Raji (cell line): ENCODE data around the gene EVC2.

Experiments
- POLR2A ChIP-seq: IDR thresholded peaks from 2 replicates; pipeline ENCODE4 v1.6.1; 2011; ENCODE audit warnings: low read depth, low read length, control low read depth; ENCODE audit not compliant: insufficient read depth

The EVC2 gene

DNA sequence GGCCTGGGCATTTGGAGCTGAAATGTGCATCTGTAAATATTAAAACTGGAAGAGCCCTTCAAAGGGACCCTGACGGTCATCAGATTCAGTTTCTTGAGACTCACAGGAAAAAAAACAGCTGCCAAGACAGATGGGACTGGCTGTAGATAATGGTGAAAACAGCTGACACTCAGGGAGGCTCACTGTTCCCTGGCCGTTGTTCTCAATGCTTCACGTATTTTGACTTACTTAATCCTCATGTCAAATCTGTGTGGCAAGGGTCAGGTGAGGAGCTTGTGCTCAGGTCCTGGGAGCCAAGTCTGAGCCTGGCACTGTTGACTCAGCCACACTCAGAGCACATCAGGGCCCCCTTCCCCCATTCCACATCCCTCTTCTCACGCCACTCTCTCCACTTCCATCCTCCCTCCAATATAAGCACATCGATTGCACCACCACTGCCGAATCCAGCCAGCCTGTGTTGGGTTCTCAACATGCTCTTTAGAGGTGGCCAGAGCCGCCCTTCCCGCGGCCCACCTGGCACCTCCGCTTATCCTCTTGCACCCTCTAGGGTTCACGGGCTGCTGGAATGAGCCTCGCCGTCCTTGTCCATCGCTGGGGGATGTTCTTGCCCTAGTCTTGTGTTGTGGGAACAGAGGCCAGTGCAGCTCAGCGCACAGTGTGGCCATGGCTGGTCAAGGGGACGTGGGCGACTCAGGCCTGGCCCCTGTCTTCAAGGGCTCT lies 42.7 kb upstream of the EVC2 start:
- TF ChIP-seq POLR2A = no peak

DNA sequence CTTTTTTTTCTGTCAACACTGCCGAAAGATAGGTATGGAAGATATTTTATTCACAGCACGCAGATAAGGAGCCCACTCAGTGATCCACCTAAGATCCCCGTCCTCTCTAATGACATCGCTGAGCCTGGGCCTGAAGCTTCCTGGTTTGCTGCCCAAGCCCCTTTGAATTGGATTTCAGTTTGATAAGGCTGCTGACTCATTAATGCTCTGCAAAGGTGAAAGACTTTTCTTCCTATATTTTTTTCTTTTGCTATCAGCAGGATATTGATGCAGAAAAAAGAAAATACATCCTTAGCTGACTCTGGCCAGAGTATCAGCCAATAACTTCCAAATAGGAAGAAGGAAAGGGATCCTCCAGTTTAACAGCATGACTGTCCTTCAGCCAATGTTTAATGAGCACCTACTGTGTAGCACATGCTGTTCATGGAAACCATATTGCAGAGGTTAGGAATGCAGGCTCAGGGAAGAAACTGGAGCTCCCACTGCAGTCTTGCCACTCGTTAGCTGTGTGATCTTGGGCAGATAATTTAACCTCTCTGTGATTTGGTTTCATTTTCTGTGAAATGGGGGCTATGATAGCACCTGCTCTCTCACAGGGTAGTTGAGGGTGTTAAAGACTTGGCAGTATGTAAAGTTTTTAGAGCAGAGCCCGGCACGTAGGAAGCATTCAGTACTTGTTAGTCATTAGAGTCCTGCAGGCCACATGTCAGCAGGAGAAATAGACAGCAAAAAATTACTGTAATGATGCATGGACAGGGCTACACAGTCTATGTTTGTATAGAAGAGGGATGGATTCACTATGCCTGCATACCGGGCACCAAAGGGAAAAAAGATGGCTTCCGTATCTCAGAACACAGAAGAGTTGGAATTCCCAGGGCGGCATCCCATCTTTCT lies 41.9 kb upstream of the EVC2 start:
- no peak for TF ChIP-seq POLR2A

DNA sequence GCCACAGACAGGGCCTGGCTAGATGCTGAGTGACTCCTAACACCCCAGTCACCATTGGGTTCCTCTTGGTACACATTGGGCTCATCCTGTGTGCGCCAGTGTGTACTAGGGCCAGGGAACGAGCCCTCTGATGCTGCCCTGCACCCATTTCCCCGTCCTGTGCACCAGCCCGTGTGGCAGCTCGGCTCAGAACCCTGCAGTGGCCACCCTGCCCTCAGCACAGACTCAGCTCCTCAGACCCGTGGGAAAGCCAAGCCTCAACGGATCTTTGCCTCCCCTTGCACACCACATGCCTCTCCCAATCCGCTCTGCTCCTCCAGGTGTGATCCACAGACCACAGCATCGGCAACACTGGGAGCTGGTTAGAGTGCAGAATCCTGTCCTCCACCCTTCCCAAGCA lies 41.2 kb upstream of the EVC2 start:
- TF ChIP-seq POLR2A = no peak

DNA sequence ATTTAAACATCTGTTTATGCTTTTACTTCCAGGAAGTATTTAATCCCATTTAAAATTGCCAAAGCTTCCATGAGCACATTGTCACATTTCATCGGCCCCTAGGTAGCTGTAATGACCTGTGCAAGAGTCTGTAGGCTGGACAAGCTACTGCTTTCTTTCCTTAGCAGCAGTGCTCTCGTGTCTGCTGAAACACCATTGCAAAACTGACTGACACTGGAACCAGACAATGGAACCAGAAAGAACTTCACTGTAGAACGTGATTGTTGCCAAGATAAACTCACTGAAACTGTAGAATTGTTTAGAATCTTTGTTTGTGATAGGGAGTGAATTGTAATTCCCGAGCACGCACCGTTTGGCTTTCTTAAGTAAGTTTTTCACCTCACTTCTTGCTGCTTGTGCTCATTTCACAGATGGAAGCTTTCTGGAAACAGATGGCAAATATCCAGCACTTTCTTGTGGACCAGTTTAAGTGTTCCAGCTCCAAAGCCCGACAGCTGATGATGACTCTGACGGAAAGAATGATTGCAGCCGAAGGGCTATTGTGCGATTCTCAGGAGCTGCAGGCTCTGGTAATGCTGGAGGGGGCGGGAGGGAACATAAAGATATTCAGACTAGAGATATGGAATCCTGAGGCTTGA lies 39.5 kb upstream of the EVC2 start:
- TF ChIP-seq POLR2A = no peak

DNA sequence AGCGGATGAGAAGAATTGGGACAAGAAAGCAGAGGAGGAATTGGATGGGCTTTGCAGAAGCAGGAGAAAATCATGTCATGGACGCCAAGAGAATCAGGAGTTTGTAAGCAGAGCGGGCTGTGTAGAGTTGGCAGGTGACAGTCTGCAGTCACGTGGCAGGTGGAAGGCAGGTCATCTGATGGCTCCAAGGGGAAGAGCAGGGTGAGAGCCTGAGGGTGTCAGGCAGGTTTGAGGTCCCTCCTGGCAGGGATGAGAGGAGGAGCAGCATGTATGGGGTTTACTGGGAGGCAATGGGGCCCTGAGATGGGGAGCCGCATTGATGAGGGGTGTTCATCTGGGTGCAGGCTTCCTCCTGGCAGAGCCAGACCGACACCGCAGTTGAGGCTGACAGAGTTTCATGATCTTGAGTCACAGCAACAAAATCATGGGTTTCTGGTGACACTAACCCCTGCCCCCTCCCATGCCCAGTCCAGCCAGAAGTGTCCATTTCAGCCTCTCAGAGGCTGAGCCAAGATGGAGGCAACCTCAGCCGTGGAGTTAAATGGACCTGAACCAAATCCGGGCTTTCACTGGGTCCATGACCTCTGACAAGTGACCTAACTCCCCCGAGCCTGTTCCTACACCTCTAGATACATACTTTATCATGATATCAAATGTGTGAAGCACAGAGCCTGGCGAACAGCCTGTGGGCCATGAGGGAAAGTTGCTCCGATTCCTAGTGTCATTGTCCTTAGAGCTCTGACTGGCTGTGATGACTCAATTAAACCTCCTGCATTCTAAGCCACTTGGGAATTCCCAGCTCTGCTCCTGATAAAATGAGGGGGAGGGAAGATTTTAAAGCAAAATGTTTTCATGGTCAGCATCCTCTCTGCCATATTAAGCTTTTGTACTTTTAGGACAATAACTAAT lies 38.7 kb upstream of the EVC2 start:
- TF ChIP-seq POLR2A = no peak

DNA sequence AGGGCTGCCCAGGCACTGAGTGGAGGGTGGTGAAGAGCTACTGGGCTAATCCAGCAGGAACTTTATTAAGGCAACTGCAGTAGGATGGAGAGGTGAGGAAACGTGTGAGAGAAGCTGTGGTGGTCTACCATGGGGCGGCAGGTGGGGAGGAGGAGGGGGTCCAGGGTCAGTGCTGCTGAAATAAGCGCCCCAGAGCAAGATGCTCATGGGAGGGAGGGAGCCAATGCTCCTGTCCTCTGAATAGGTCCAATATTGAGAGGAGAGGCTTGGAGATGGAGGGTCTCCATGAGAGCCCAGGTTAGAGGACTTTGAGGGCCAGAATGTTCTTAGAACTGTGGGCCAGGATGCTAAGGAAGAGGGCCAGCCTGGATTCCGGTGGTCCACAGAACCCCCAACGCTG lies 37.9 kb upstream of the EVC2 start:
- TF ChIP-seq POLR2A = no peak

DNA sequence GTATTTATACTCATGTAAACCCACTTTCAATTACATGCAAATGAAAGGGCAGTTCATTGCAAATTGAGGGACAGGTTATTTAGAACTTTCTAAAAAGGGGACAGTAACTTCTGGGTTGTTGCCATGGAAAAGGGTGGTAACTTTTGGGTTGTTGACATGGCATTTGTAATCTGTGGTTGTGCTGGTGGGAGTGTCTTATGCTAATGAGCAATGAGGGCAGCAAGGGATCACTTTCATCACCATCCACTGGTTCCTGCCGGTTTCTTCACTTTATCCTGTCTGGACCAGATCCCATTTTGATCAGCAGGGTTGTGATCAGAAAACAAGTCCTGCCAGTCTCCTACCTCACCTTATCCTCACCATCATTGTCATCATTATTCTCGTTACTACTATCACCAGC lies 34.6 kb upstream of the EVC2 start:
- TF ChIP-seq POLR2A = no peak

DNA sequence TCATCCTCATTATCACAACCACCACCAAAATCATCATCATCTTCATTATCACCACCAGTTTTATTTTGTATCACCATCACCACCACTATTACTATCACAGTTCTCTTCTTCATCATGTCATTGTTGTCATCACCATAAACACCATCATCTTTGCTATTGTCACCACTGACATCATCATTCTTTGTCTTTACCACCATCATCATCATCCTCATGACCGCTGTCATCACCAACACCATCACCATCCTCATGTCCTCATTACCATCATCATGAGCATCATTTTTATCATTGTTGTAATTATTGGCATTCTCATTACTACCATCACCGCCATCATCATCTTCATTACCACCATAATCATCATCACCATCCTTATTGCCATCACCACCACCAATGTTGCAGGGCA lies 34.0 kb upstream of the EVC2 start:
- TF ChIP-seq POLR2A = no peak

DNA sequence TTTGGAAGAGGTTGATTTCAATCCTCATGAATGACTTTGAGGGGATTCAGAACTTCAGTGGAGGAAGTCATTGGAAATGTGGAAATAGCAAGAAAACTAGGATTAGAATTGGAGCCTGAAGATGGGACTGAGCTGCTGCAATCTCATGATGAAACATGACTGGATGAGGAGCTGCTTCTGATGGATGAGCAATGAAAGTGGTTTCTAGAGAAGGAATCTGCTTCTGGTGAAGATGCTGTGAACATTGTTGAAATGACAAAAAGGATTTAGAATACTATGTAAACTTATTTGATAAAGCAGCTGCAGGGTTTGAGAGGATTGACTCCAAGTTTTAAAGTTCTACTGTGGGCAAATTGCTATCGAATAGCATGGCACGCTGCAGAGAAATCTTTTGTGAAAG lies 29.7 kb upstream of the EVC2 start:
- TF ChIP-seq POLR2A = no peak

DNA sequence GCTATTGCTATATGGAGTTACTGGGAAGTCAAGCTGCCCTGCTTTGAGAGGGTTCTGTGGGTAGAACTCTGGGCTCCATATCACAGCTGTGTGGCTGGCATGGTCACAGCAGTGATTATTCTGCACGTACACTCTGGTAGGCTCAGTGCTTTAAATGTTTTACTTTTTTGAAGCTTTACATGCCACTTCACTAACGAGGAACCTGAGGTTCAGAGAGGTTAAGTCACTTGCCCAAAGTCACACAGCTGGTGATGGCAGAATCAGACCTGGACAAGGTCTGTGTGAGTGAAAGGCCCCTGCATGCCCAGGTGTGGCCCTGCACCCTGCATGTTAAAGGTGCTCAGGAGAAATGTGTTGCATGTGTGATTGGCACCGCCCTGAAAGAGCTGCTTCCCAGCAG lies 27.1 kb upstream of the EVC2 start:
- TF ChIP-seq POLR2A = no peak

DNA sequence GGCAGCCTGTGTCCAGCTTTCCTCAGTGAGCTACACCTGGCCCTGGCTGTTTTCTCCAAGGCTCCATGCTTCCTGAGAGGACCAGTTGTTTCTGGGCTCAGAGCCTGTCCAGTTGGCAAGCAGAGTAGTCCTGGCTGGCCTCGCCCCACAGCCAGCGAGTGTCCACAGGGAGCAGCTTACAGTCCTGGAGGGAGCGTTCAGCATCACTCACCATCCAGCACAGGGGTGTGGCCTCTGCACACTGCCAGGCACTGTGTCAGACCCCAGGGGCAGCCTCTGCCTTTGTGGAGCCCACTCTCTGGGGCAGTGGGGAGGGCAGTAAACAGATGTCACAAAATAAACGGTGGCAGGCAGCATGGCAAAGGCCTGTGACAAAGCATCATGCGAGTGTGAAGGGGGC lies 26.5 kb upstream of the EVC2 start:
- no peak for TF ChIP-seq POLR2A

DNA sequence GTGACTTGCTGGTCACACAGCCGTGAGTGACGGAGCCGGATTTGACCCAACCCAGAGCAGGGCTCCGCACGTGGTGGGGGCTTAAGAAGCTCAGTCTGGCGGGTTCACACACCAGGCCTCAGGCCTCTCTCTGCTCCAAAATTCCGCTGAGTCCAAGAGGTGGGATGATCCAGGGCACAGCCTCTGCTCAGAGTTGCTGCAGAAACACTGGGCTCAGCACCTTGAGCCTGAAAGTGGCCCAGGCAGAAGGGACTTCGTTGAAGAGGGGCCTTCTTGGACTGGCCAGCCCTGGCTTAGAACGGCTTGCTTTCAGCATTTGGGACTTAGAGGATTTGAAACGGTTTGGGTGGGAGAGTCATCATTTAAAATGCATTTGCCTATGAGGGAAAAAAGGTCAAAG lies 23.8 kb upstream of the EVC2 start:
- no peak for TF ChIP-seq POLR2A

DNA sequence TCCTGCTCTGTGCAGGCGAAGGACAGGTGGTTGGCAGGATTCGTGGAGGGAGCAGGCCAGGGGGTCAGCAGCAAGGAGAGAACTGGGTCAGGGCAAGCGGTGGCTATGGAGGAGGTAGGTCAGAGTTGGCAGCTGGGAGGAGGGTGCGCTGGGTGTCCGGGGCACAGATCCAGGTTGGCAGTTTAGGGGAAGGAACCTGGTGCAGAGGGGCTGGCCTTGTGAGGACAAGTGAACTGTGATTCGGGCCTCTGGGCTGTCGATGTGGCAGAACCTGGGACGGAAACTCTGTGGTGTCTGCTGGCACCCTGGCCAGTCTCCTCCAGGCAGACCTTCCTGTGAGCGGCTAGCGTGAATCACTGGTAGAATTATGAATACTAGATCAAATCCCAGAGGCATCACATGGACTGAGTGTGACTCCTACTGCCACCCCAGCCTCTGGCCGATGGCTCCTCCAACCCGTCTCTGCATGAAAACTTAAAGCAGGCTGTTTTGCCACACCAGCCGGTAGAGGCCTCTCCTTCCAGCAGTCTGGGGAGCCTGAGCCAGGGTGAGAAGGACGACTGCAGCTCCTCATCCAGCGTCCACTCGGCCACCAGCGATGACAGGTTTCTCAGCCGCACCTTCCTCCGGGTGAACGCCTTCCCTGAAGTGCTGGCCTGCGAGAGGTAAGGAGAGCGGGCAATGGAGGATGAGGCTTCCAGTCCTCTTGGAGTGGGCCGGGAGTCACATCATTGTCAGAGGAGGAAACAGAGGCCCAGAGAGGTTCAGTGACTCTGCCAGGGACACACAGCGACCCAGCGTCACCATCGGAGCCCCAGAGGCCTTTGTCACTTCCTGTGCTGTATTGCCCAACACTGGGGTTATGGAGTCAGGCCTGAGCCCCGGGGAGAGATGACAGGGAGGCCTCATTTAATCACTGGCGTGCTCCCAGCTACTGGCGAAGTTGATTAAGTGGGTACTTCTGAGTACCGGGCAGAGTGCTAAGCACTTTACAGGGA lies 22.9 kb upstream of the EVC2 start:
- no peak for TF ChIP-seq POLR2A

DNA sequence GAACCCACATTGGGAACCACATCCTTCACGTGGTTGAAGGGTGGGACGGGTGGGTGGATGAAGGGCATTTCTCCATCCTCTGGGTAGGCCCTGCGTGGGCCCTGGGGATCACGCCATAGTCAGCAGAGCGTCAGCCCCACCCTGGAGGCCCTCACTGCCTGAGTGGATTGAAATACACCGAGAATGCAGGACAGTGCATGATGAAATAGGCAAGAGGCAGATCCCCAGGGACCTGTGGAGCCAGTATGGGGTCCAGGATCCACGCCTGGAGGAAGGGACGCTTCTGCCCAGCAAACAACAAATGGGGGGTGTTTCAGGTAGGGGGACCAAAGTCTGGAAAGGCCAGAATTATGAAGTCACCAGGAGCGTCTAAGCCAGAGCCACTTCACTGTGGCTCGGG lies 22.1 kb upstream of the EVC2 start:
- TF ChIP-seq POLR2A = no peak

DNA sequence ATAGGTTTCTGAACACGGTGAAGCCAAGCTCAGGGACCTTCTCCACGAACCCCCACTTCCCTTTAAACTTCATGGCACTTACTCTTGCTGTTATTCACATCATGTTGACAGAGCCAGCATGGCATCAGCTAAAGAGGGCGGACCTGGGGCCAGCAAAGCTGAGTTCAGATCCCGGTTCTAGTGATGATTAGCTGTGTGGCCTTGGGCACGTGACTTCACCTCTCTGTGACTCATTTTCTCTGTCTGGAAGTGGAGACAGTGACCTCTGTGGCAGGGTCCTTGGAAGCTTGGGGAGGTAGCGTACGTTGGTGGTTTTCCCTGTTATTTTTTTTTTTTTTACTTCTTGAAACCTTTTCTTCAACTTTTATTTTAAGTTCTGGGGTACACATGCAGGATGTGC lies 16.0 kb upstream of the EVC2 start:
- TF ChIP-seq POLR2A = no peak
